ENCODE data around the gene TTC23.

GRCh38 chr15:99117563-99118257, 131.7 kb downstream of the TTC23 start:
- TF ChIP-seq EP300 (IDR thresholded peaks at IDR 0.05; ENCODE audit: borderline replicate concordance) (no peak), YY1 (IDR thresholded peaks at IDR 0.05; ENCODE audit: low read depth) (no peak), RAD21 (IDR thresholded peaks at IDR 0.05; ENCODE audit: low read depth) (no peak)
